Common myeloid progenitor, CD34-positive (primary cell): ENCODE data around the gene PKNOX2.

Experiments
- CTCF ChIA-PET: fragments of 350-600 bp; sonication (Branson Sonifier 250); formaldehyde crosslinking; loops from one replicate; lab custom pipeline; 2021; ENCODE audit warnings: antibody characterized with exemption; lab: Charles Lee
- POLR2A ChIA-PET: fragments of 350-600 bp; sonication (Branson Sonifier 250); formaldehyde crosslinking; loops from one replicate; lab custom pipeline; 2021; ENCODE audit warnings: antibody characterized with exemption; lab: Charles Lee
- DNase-seq, 3 donors: peaks; one replicate each; pipeline versions ENCODE4 v3.0.0 to v3.0.0-alpha.2; 2013
- H3K27ac ChIP-seq, 2 experiments: 1 replicate in 1 of 2; 2 replicates in 1 of 2; pipeline ENCODE4 v1.7.0; 2013; ENCODE audit warnings: inconsistent platforms in 2 of 2, low read length in 2 of 2, mild to moderate bottlenecking in 2 of 2, low read depth in 1 of 2, moderate library complexity in 1 of 2; ENCODE audit not compliant: severe bottlenecking in 2 of 2, insufficient read depth in 1 of 2, poor library complexity in 1 of 2
- H3K27me3 ChIP-seq, 5 experiments: replicated peaks in 2 of 5; 1 replicate in 3 of 5; 2 replicates in 2 of 5; pipeline versions ENCODE4 v1.6.1 to v1.7.0; 2013; ENCODE audit warnings: low read length in 4 of 5, mild to moderate bottlenecking in 2 of 5, moderate library complexity in 2 of 5, inconsistent platforms in 1 of 5; ENCODE audit not compliant: insufficient read depth in 5 of 5, control insufficient read depth in 4 of 5
- H3K36me3 ChIP-seq, 4 experiments: 1 replicate in 2 of 4; 2 replicates in 2 of 4; pipeline versions ENCODE4 v1.6.1 to v1.7.0; 2013; ENCODE audit warnings: low read length in 3 of 4, control low read depth in 1 of 4, mild to moderate bottlenecking in 1 of 4; ENCODE audit not compliant: control insufficient read depth in 4 of 4, insufficient read depth in 4 of 4
- H3K4me1 ChIP-seq, 4 experiments: 1 replicate in 3 of 4; 2 replicates in 1 of 4; pipeline versions ENCODE4 v1.6.1 to v1.7.1; 2013; ENCODE audit warnings: low read length in 3 of 4, mild to moderate bottlenecking in 3 of 4, control low read depth in 1 of 4, inconsistent platforms in 1 of 4, moderate library complexity in 1 of 4; ENCODE audit not compliant: control insufficient read depth in 4 of 4, insufficient read depth in 4 of 4; ENCODE audit errors: control extremely low read depth in 1 of 4
- H3K4me3 ChIP-seq, 7 experiments: 1 replicate in 4 of 7; 2 replicates in 3 of 7; pipeline versions ENCODE4 v1.5.1 to v1.7.0; 2013; ENCODE audit warnings: mild to moderate bottlenecking in 7 of 7, low read length in 6 of 7, moderate library complexity in 6 of 7, inconsistent platforms in 2 of 7, low read depth in 2 of 7, control low read depth in 1 of 7; ENCODE audit not compliant: insufficient read depth in 4 of 7, control insufficient read depth in 1 of 7; ENCODE audit errors: extremely low read depth in 1 of 7
- H3K9me3 ChIP-seq, 5 experiments: 1 replicate in 4 of 5; 2 replicates in 1 of 5; pipeline versions ENCODE4 v1.6.1 to v1.7.1; 2013; ENCODE audit warnings: low read length in 4 of 5, mild to moderate bottlenecking in 2 of 5, inconsistent platforms in 1 of 5, low read depth in 1 of 5, moderate library complexity in 1 of 5; ENCODE audit not compliant: control insufficient read depth in 4 of 5, insufficient read depth in 2 of 5; ENCODE audit errors: control extremely low read depth in 1 of 5
- WGBS: methylation state at CpG from one replicate; pipeline ENCODE4 v1.1.5; 2013; ENCODE audit not compliant: insufficient coverage; 5-methylcytosine and 5-hydroxymethylcytosine counted together

Gene PKNOX2

DNA sequence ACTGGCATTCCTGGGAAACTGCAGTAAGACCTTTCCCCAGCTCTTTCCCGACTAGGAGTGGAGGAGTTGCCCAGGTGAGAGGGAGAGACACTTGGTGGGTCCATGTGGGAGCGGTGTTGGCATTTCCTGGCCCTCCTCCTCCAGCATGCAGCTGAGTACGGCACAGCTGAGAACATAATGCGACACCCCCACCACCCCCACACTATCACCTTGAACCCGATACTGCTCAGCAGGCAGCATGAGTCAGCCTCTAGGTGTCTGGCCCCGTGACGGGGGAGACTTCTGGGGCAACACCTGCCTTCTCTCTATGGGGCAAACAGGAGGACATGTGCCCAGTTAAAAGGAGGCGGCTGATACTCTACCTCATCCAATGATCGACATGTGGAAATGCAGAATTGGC is 64.4 kb downstream of the PKNOX2 start:
- no peak for DNase-seq
- WGBS, result 85% methylated on average over 5 of the region's 9 CpGs
- CTCF ChIA-PET, result no interaction called here

GRCh38 chr11:125229916-125230315 is 65.4 kb downstream of the PKNOX2 start:
- Histone ChIP-seq H3K4me3 (no peak overlapping the region), H3K9me3 (no peaks in the 10 kb centered on the region), H3K27me3 (peaks cover 0 to 33% (median 10%) of the 10 kb centered on the region in 5 experiments), H3K27ac (no peak overlapping the region), H3K4me1 (no peaks in the 10 kb centered on the region), H3K36me3 (no peaks in the 10 kb centered on the region)
- CTCF ChIA-PET, result no interaction called here
- DNase-seq, result no peak
- POLR2A ChIA-PET, result no interaction called here
- no CpG with 5 or more reads among the region's 2 CpGs for whole genome bisulfite sequencing

More for the DNA sequence above, 64.4 kb downstream of the PKNOX2 start:
- no peak overlapping the region for H3K4me3 ChIP-seq
- H3K27ac ChIP-seq, result no peak overlapping the region
- H3K9me3 ChIP-seq, result no peaks in the 10 kb centered on the region
- H3K27me3 ChIP-seq, result peaks cover 0 to 27% (median 10%) of the 10 kb centered on the region in 5 experiments
- no peaks in the 10 kb centered on the region for H3K4me1 ChIP-seq
- H3K36me3 ChIP-seq, result no peaks in the 10 kb centered on the region
- POLR2A ChIA-PET, result no interaction called here

GRCh38 chr11:125233116-125233515 is 68.6 kb downstream of the PKNOX2 start:
- ChIA-PET POLR2A (no interaction called here), CTCF (no interaction called here)
- Histone ChIP-seq H3K27ac (no peak overlapping the region), H3K9me3 (peaks cover 0 to 6% (median 0%) of the 10 kb centered on the region in 5 experiments), H3K4me3 (no peak overlapping the region), H3K36me3 (no peaks in the 10 kb centered on the region), H3K27me3 (peaks cover 0 to 54% (median 8%) of the 10 kb centered on the region in 5 experiments), H3K4me1 (no peaks in the 10 kb centered on the region)
- WGBS, result 100% methylated on average over 1 of the region's 1 CpG
- no peak for DNase-seq

GRCh38 chr11:125233736-125234275 is 69.3 kb downstream of the PKNOX2 start:
- no peak for DNase-seq
- no peak overlapping the region for H3K27ac ChIP-seq
- H3K4me1 ChIP-seq, result no peaks in the 10 kb centered on the region
- H3K9me3 ChIP-seq, result peaks cover 0 to 6% (median 0%) of the 10 kb centered on the region in 5 experiments
- H3K4me3 ChIP-seq, result no peak overlapping the region
- WGBS, result 79% methylated on average over 3 of the region's 8 CpGs
- ChIA-PET POLR2A (no interaction called here), CTCF (no interaction called here)
- H3K36me3 ChIP-seq, result no peaks in the 10 kb centered on the region
- peaks cover 0 to 61% (median 8%) of the 10 kb centered on the region in 5 experiments for H3K27me3 ChIP-seq

DNA sequence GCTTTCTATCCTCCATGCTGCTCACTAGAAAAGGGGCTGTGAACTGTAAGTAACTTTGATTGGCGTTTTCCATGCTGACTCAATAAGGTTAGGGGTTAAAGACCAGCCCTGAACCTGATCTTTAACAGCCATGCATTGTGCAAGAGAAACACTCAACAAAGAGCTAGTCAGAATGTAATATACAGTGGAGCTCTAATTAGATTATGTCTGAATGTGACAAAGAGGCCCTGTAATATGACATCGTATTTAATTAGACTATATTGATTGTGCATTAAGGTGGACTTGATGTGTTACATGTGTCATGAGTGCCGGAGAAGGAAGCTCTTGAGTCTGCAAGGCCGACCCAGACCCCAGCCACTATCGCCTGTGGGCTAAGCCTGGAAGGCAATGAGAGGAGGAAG is 70.5 kb downstream of the PKNOX2 start:
- ChIA-PET POLR2A (no interaction called here), CTCF (interaction anchor here (1.1 kb wide), 1 partner anchor 23 kb away, joined by 4 read pairs; no protein-coding TSS in a partner anchor)
- Histone ChIP-seq H3K27me3 (peaks cover 0 to 73% (median 15%) of the 10 kb centered on the region in 5 experiments), H3K4me1 (no peaks in the 10 kb centered on the region), H3K4me3 (no peak overlapping the region), H3K9me3 (peaks cover 0 to 6% (median 0%) of the 10 kb centered on the region in 5 experiments), H3K36me3 (no peaks in the 10 kb centered on the region), H3K27ac (no peak overlapping the region)
- 59% methylated on average over 5 of the region's 5 CpGs for WGBS
- no peak for DNase-seq

GRCh38 chr11:125236072-125236825 is 71.7 kb downstream of the PKNOX2 start:
- Histone ChIP-seq H3K4me1 (no peaks in the 10 kb centered on the region), H3K36me3 (no peaks in the 10 kb centered on the region), H3K27ac (no peak overlapping the region), H3K27me3 (peaks cover 0 to 84% (median 17%) of the 10 kb centered on the region in 5 experiments), H3K4me3 (no peak overlapping the region), H3K9me3 (peaks cover 0 to 7% (median 0%) of the 10 kb centered on the region in 5 experiments)
- no peak for DNase-seq
- POLR2A ChIA-PET, result no interaction called here
- WGBS, result 84% methylated on average over 19 of the region's 24 CpGs
- CTCF ChIA-PET, result interaction anchor here (1.1 to 1.4 kb wide), 2 partner anchors 18 to 22 kb away, joined by 3 to 4 read pairs; no protein-coding TSS in a partner anchor
